ENCODE measurements around the gene CHRND.
"Not testable (repeated sequence)": the region's sequence is repeated elsewhere in the genome, so short reads cannot be mapped to it uniquely, and the experiment has no call there.

Gene CHRND

DNA sequence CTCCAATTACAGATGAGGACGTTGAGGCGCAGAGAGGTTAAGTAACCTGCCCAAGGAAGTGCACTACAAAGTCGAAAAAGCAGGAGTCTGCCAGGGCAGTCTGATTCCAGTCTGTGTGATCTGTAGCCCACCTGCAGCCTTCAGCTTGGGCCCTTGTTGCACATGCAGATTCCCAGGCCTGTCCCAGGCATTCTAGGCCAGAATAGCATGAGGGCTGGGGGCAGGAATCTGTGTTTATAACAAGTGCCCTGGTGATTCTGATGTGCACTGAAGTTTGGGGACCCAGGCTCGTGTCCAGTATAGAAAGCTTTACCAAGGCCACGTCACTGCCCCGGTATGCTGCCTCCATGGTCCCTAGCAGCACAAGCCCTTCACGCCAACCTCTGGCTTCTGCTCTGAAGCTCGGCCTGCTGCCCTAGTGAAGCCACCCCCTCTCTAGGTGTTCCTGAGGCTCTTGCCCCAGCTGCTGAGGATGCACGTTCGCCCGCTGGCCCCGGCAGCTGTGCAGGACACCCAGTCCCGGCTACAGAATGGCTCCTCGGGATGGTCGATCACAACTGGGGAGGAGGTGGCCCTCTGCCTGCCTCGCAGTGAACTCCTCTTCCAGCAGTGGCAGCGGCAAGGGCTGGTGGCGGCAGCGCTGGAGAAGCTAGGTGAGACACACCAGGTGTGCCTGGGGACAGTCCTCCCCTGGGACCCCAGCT is 18.1 kb downstream of the CHRND start:
- DNase-seq (ENCODE audit: low spot score) = no peak

DNA sequence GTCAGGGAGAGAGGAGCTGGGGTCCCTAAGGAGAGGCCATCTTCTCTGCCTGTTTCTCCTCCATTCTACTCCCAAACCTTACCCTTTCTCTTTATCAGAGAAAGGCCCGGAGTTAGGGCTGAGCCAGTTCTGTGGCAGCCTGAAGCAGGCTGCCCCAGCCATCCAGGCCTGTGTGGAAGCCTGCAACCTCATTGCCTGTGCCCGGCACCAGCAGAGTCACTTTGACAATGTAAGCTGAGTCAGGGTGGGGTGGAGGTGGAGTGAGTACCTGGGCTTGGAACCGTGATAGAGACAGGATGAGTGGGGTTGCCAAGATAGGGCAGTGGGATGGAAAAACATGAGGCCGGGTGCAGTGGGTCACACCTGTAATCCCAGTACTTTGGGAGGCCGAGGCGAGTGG is 18.7 kb downstream of the CHRND start:
- DNase-seq (ENCODE audit: low spot score) = no peak

DNA sequence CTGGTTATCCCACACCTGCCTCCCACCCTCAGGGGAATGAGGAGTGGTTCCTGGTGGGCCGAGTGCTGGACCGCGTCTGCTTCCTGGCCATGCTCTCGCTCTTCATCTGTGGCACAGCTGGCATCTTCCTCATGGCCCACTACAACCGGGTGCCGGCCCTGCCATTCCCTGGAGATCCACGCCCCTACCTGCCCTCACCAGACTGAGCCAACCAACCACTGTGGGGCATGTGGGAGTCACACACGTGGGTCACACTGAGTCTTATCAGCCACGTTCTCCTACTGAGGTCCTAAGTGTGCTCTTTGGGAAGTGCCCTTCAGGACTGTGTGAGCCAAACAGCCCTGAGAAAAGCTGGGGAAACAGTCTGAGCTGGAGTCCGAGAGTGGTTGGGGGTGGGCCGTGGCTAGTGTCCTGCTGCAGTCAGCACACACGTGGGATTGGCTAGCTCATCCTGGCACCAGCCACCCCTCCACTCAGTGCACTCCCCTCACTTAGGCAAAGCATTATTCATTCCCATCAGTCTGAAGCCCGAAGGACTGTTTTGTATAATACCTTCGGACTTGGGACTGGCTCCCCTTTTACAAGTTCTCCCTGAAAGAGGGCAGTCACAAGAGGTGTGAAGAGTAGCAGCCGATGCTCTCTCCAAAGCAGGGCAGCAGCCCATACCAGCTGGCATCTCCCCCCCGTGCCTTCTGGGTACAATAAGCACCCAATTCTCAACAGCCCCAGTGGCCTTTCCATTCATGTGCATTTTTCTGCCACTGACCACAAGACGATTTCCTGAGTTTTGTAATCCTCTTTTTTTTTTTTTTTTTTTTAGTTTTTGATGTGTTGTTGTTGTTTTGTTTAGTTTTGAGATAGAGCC is 19.8 kb downstream of the CHRND start:
- no peak for DNase-seq (ENCODE audit: low spot score)

DNA sequence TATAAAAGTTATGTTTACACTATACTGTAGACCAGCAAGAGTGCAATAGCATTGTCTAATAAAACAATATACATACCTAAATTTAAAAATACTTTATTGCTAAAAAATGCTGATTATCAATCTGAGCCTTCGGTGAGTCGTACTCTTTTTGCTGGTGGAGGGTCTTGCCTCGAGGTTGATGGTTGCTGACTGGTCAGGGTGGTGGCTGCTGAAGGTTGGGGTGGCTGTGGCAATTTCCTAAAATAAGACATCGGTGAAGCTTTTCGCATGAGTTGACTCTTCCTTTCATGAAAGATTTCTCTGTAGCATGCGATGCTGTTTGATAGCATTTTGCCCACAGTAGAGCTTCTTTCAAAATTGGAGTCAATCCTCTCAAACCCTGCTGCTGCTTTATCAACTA is 22.0 kb downstream of the CHRND start:
- DNase-seq (ENCODE audit: low spot score) = no peak

DNA sequence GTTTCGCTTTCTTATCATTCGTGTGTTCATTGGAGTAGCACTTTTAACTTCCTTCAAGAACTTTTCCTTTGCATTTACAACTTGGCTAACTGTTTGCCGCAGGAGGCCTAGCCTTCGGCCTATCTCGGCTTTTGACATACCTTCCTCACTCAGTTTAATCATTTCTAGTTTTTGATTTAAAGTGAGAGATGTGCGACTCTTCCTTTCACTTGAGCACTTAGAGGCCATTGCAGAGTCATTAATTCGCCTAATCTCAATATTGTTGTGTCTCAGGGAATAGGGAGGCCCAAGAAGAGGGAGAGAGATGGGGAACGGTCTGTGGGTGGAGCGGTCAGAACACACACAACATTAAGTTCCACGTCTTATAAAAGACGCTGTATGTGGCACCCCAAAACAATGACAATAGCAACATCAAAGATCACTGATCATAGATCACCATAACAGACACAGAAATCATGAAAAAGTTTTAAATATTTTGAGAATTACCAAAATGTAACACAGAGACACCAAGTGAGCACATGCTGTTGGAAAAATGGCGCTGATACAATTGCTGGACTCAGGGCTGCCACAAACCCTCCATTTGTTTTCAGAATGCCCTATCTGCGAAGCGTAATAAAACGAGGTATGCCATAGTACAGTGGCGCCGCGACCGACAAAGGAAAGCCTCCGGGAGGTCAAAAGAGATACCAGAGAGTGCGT is 23.8 kb downstream of the CHRND start:
- no peak for DNase-seq (ENCODE audit: low spot score)

DNA sequence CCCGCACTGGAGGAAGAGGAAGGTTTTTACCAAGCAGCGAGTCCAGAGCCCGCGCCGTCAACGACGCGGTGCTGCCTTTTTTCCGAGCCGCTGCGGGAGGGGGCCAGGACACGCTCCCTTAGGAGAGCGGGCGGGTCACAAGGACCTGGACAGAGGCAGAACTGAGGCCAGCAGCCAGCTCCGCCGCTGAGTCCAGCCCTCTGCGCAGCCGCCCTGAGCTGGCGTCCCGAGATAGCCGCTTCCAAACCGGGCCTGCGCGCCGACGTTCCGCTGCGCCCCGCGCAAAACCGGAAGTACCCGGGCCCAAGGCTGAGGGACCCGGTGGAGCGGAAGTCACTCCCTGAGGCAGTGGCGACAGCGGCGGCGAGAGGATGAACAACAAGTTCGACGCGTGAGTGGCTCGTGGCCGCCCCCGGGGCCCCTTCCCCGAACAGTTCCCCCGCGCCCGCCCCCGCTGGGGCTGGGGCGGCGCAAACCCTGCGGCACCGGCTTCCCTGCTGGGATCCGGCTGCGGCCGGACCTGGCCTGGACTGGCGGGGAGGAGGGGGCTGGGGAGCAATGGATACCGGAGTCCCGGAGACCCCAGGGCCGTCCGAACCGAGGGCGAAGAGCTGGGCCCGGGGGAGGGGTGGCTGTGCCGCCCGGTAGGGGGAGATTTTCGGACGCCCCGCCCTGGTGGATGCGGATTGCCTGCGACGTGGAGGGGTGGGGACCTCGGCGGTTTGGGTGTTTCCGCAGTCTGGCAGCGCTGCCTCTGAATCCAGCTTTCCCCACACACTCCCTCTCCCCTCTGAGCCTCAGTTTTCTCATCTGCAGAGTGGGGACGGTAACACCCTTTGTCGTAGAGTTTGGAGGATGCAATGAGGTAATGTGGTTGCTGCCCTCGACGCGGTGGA is 24.6 kb downstream of the CHRND start, which contains the start of the genes EIF4E2 and TIGD1:
EIF4E2 (plus strand) TSS at position 336 of the 896 bp plus-strand sequence; CDS start at position 372, 36 bp downstream.
TIGD1 (minus strand) TSS at position 204 of the 896 bp plus-strand sequence. CDS start 675 bp downstream, outside the sequence.
- DNase-seq (ENCODE audit: low spot score) = peak; percentile 99

DNA sequence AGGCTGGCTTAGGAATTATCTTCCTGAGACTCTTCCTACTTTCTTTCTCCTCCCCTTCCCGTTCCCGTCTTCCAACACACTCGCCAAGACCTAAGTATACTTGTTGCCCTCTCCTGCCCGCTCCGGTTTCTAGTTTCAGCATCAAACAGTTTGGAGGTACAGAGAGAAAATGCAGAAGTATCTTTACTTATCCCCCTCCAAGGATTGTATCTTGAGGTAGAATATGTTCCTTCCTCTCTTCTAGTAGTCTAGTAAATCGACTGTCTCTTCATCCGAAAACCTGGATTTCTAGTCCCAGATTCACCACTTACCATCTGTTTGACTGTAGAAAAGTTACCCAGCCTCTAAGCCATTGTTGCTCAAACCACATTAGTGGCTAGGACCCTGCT is 25.3 kb downstream of the CHRND start:
- no peak for DNase-seq (ENCODE audit: low spot score)

DNA sequence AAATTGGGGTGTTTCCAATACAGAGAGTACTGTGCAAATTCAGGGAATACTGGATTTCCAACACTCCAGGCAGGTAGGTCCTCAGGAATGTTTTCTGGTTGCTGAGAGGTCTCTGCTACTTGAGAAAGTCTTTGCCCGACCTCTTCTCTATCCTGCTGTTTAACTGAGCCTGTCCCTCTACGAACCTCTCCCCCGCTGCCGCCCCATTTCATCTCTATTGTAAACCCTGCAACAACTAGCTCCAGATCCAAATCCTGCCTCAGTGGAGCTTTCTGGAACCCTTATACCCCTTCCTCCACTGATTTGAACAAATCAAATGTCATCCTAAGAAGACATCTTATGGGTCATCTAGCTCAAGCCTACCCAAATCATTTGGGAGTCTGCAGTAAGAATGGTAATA is 25.8 kb downstream of the CHRND start:
- DNase-seq (ENCODE audit: low spot score) = no peak

DNA sequence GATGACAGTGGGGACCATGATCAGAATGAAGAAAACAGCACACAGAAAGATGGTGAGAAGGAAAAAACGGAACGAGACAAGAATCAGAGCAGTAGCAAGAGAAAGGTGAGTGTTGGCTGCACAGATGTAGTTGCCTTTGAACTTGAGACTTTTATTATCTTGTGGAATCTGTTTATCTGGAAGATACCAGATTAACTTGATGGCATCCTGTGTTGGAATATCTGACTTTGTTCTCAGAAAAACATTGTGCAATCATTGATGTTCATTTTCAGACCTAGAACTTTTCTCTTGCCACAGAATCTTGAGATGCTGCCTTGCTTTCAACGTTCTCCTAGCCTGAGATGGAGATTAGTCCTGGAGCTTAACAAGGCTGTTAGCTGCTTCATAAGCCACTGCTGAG is 30.5 kb downstream of the CHRND start:
- no peak for DNase-seq (ENCODE audit: low spot score)

DNA sequence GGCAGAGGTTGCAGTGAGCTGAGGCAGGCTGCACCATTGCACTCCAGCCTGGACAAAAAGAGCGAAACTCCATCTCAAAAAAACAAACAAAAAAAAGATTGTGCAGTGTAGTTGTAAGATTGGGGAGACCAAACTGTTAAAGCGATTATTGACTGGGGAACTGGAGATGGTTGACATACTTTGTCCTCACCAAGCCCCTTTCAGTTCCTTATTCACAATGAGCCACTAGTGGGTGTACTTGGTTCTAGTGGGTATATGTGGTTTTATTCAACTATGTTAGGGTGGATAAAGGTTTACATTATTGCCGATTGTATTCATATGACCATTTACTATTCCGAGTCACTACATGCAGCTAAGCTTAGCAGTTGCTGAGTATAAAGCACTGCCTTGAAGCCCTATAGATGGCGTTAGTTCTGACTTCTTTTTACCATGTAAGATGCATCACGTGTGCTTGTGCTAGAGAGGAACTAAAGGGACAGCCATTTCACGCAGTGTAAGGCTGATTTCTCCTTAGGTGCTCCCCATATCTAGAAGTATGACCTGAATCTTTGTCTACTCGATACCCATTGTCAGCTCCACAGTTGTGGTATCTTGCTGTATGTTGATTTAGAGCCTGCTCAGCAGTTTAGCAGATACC is 36.7 kb downstream of the CHRND start:
- no peak for DNase-seq (ENCODE audit: low spot score)

DNA sequence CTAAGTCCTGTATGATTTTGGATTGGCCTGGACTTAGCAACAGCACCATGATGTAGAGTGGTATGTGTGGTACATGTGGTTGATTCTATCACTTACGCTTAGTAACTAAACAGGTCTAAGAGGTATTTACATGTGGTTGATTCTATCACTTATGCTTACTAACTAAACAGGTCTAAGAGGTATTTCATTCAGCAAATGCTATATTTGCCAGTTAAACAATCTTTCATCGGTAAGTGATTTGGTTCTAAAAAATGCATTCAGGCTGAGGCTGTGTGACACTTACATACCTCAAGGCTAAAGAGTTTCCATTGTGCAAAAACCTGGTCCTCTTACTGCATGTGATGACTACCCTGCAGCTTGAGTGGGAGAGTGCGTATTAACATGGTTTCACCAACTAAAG is 37.6 kb downstream of the CHRND start:
- no peak for DNase-seq (ENCODE audit: low spot score)

DNA sequence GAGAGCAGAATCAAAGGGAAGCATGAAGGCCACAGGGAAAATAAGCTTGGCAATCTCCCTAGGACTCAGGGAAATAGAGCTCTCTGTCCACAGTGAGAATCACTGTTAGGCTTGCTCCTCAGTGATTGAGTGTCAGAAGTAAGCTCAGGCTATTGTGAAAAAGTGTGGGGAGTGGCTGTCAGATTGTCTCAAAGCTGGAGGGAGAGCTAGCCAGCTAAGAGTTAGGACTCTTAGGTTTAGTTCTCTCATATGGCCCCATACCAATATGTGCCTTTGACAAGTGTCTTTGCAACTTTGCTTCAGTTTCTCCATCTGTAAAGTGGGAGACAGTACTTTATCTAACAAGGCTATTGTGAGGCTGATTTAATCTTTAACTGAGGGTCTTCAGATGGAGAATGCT is 41.8 kb downstream of the CHRND start:
- DNase-seq (ENCODE audit: low spot score) = no peak

DNA sequence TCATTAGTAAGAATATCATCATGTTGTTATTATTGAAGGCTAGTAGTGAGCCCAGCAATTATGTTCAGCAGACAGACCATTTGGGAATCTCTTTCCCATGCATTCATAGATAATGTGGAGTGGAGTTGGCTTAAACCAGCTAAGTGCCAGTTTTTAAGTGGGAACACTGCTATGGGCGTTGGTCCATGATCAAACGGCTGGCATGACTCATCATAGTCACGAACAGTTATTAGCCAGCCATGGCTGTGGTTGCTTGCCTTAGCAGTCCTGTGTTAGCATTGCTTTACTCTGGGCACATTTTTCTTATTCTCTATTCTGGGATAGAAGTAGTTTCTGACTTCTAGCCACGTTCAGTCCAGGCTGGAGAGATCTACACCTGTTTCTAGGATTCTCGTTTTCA is 42.2 kb downstream of the CHRND start:
- peak; percentile 70 for DNase-seq (ENCODE audit: low spot score)

DNA sequence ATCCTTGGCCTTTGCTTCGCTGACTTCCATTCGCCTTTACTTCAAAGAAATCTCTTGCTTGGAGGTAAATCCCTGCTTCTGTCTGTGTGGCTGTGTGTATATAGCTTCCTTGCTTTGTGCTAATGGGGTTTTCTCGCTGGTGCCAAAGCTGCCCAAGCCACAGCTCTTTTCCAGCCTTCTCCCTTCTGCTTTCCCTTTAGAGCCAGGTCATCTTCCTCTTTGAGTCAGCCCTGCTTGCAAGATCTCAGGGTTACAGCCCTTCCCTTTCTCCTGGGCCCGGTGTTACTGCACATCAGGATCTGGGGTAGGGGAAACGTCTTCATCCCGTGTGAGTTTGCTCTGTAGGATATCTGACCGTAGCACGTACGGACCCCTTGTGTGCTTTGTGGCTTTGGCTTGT is 43.6 kb downstream of the CHRND start:
- DNase-seq (ENCODE audit: low spot score) = no peak

DNA sequence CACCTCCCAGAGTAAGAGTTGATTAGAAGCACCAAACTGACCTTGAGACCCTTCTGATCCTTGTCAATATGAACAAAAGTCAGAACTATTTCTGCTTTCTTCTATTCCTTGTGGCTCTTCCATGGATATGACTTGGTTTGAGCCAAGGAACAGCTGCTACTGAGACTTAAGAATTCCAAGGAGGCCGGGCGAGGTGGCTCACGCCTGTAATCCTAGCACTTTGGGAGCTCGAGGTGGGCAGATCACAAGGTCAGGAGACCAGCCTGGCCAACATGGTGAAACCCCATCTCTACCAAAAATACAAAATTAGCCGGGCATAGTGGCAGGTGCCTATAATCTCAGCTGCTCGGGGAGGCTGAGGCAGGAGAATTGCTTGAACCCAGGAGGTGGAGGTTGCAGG is 44.5 kb downstream of the CHRND start:
- DNase-seq (ENCODE audit: low spot score) = not testable (repeated sequence)

DNA sequence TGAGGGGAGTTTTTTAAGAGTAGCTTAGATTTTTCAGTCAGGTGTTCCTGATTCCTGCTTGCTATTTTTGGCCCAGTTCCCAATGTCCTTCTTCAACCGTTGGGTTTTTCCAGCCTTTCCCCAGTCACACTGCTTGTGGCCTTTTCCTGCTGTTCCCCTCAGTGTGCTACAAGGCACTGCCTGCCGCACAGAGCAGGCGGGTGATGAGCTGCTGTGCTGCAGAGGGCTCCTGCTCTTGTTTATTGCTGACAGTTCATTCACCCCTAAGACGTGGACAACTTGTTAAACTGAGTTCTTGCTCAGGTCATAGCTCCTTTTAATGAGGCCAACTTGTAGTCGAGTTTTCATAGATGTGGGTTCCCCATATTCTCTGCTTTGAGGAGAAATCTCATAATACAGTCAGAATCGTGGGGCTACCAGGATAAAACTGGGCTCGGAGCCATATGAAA is 45.1 kb downstream of the CHRND start:
- no peak for DNase-seq (ENCODE audit: low spot score)

DNA sequence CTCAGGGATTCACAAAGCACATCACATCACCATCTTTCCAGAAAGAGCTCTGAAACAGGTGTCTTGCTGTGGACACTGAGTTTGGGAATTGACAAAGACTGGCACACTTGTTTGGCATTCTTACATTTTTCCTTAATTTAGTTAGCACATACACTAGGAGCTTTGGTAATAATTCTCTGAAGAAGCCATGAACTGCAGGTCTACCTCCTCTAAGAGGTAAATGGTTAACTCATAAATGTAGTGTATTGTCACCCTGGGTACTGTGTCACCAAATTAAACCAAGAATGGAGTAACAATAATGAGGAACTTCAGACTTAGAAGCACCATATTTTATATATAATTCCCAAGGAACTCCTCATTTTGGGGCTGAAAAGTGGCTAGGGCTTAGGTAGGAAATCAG is 47.1 kb downstream of the CHRND start:
- DNase-seq (ENCODE audit: low spot score) = no peak

DNA sequence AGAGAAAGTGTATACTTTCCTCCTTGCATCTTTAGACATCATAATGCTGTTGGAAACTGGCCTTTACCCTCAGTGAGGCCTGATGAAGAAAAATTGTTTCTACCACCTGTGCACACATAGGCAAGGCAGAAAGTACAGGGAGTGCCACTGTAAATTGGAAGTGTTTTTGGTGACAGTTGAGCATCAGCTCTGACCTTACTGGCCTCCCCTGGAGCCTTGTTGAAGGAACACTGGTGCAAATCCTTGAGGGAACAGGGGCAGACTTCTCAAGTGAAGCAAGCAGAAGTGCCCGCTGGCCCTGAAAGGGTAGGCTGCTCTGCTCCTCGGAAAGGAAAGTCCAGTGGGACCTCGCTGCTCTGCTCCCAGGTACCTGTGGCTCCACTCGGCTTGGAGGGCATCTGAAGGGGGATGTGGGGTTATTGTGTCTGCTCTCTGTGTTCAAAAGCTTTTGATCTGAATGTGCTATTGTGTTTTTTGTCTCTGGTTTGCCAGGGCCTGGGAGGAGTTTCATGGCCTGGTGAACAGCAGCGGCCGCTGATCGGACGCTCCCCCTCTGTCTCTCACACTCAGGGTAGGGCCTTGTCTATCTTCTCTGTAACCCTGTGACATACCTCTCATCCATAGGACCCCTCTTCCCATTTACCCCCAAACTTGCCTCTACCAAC is 47.9 kb downstream of the CHRND start:
- no peak for DNase-seq (ENCODE audit: low spot score)

DNA sequence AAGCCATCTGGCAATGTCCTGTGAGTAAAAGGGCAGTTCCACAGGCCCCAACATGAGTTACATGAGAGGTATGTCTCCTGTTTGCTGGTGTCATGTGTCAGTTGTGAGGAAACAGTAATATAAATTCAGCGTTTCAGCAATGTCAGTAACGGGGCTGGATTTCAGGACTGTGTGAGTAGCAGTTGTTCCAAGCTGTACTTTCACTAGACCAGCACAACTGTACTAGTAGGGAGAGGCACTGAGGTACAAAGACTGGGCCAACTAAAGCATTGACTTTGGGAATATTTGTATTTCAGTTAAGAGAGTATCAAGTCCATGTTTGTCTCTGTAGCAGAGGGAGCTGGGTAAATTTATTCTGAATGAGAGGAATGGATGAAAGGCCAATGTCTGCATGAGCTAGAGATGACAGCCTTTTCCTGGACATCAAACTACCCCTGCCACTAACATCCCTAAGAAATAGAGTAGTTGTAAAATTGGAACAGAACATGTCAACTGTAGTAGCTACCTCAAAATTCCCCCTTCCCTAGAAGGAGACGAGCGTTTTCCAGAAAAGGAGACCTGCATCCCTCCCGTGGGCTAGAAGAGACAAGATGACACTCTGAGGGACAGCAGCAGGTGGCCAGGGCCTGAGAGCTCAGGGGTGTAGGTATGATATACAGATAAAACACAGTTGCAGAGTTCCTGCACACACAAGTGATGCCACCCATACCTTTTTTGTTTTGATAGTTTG is 48.9 kb downstream of the CHRND start:
- DNase-seq (ENCODE audit: low spot score) = no peak

DNA sequence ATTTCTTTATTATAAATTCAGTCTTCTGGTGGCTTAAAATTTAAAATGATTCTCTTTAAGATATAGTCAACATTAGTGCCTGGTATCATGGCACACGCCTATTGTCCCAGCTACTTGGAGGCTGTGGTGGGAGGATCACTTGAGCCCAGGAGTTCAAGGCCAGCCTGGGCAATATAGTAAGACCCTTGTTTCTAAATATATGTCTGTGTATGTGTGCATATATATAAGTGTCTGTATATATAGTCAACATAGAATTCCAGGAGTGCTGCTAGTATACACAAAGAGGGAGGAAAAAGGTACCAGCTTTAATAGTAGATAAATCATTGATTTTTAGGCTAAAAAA is 49.4 kb downstream of the CHRND start:
- no peak for DNase-seq (ENCODE audit: low spot score)

Measured in hepatic stellate cell (primary cell).